GM19238 (cell line): Measurements from ENCODE around the gene C19orf38.
"Not testable (repeated sequence)": the region's sequence is repeated elsewhere in the genome, so short reads cannot be mapped to it uniquely, and the experiment has no call there.

ENCODE experiments used
- DNase-seq: peaks from one replicate; pipeline ENCODE4 v3.0.0; 2011; ENCODE audit warnings: low spot score; ENCODE audit not compliant: insufficient read length

C19orf38 gene

DNA sequence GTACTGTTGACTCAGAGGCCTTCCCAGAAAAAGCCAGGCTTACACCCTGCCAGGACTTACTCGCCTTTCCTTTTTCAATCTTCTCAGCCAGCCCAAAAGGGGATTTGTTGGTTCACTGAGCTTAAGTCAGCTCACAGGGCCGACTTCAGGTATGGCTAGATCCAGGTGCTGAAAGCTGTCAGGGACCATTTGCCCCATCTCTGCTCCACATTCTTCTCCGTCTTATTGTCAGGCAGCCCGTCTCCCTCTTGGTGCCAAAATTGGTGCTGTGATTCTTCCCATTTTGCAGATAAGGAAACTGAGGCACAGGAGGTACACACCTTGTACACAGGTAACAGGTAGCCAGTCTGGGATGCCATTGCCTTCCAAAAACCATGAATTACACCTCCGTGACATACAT is 2.4 kb downstream of the C19orf38 start:
- DNase-seq = no peak

GRCh38 chr19:10852098-10852800 is 4.0 kb downstream of the C19orf38 start:
- no peak for DNase-seq

DNA sequence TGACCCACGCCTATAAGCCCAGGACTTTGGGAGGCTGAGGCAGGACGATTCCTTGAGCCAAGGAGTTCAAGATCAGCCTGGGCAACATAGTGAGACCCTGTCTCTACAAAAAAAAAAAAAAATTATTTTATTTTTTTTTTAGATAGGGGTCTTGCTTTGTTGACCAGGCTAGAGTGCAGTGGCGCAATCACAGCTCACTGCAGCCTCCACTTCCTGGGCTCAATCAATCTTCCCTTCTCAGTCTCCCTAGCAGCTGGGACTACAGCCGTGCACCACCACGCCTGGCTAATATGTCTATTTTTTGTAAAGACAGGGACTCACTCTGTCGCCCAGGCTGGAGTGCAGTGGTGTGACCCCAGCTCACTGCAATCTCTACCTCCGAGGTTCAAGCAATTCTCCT is 4.7 kb downstream of the C19orf38 start:
- DNase-seq = no peak

DNA sequence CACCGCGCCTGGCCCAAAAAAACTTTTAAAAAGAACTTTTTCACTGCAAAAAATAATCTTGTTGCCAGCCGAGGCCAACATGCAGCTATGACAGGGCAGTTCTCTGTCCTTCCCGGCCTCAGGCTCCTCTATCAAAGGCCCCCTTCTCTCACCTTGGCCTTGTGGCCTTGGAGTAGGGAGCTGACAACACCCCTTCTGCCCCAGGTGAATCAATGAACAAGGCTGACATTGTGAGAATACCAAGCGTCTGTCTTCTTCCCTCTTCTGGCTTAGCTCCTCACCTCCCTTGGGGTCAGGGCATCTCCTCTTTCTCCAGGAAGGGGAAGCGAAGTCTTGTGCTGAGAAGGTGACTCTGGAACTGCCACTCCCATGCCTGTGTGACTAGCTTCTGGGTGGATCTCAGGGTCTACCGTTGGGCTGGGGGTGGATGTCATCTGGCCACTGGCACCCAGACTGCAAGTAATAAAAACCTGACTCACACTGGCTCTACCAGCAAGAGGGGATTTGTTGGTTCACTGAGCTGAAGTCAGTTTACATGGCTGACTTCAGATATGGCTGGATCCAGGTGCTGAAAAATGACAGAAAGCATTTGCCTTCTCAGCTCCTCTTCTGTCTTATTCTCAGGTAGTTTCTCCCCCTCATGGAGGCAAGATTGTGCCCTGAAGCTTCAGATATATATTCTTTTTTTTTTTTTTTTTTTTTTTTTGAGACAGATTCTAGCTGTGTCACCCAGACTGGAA is 6.3 kb downstream of the C19orf38 start:
- no peak for DNase-seq

GRCh38 chr19:10855879-10856522 is 7.8 kb downstream of the C19orf38 start:
- no peak for DNase-seq

DNA sequence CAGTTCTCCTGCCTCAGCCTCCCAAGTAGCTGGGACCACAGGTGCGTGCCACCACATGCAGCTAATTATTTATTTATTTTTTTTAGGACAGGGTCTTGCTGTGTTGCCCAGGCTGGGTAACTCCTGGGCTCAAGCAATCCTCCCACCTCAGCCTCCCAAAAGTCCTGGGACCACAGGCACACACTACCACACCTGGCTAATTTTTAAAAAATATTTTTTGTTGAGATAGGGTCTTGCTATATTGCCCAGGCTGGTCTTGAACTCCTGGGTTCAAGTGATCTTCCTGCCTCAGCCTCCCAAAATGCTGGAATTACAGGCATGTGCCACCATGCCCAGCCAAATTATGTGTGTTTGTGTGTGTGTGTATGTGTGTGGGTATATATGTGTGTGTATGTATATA is 8.7 kb downstream of the C19orf38 start:
- DNase-seq = not testable (repeated sequence)

DNA sequence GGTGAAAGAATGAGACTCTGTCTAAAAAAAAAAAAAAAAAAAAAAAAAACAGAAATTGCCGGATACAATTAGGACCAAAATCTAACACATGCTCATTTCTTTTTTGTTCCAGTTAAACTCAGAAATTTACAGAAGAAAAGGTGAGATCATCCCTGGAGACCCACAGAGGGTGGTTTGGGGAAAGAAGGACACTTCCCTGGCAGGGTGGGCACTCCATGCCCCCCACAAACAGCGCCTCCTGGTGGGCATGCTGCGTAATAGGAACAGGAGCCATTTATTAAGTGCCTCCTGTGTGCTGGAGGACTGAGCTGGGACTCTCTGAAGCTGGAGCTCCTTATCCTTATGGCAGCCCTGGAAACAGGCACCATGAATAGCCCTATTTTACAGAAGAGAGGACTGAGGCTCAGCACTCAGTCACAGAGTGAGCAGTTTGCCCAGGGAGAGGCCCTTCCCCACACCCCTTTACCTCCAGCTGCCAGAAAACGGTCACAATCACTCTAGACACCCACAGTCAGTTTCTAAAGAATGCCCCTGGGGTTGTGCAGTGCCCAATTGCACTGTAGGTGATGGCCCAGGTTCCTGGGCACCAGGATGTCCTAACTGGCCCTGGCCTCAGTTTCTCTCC is 10.1 kb downstream of the C19orf38 start:
- DNase-seq = no peak

- no peak for DNase-seq
These were observed 13.0 kb downstream of the C19orf38 start for GRCh38 chr19:10861103-10861651.

DNA sequence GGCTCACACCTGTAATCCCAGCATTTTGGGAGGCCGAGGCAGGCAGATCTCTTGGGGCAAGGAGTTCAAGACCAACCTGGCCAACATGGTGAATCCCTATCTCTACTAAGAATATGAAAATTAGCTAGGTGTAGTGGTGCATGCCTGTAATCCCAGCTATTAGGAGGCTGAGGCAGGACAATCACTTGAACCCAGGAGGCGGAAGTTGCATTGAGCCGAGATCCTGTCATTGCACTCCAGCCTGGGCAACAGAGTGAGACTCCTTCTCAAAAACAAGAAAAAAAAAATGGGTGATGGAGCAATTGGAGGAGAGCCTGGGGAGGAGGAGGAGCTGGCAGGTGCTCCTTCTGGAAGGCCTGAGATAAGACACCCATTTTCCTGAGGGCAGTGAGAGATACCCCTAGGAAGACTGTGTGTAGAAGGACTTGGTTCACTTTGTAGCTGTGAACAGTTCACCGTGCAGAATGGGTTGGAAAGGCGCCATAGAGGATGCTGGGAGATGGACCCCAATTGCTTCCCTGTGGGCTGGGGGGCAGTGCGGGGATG is 14.4 kb downstream of the C19orf38 start:
- DNase-seq = no peak

DNA sequence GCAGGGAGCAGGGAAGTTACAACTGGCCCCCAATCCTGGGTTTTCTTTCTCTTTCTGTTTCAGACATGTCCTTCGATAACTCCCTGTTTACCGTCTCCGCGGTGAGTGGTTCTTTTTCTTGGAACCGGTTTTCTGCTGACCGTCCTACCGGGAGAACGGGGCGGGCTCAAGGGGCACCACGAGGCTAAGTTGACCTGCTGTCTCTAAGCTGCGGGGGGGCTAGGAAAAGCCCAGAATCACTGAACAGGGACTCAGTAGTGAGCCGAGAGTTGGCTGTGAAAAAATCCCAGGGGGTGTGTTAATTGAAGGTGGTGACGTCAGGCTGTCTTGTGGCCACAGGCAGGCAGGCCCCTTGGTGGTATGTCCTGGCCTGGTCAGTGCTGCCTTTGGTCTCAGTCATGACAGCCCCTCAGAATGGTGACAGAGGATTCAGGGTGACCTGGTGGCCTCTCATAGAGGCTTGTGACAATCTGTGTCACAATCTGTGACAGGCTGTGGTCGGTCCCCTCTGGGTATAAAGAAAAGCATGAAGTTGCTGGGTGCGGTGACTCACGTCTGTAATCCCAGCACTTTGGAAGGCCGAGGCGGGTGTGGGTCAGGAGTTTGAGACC is 15.0 kb downstream of the C19orf38 start:
- DNase-seq = no peak

- DNase-seq = peak; percentile 82
These were observed 16.3 kb downstream of the C19orf38 start for GRCh38 chr19:10864538-10864899.

DNA sequence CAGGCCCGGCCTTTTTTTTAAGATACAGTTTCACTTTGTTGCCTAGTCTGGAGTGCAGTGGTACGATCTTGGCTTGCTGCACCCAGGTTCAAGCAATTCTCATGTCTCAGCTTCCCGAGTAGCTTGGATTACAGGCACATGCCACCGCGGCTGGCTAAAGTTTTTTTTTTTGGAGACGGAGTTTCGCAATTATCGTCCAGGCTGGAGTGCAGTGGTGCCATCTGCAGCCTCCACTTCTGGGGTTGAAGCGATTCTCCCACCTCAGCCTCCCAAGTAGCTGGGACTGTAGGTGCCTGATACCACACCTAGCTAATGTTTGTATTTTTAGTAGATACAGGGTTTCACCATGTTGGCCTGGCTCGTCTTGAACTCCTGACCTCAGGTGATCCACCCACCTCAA is 18.3 kb downstream of the C19orf38 start:
- DNase-seq = no peak

DNA sequence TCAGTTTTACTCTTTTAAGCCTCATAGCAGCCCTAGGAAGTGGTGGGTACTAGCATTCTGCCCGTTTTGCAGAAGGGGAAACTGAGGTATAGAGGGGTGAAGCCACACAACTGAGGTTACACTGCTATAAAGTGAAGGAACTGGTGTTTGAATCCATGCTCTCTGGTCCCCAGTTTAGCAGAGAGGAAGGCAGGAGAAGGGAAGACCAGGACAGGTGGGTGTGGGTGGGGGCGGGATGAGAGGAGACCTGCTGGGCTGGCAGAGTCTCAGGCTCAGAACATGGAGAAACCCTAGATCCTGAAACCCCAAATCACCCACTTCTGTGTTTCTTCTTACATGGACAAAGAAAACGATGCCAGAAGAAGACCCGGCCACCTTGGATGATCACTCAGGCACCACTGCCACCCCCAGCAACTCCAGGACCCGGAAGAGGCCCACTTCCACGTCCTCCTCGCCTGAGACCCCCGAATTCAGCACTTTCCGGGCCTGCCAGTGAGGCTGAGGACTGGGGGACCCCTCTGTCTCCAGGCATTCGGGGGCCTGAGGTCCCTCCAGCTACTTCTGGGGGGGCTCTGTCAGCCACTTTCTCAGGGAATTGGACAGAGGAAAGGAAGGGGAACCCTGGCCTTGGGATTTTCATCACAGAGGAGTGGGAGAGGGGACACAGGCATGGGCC is 20.8 kb downstream of the C19orf38 start:
- no peak for DNase-seq

- DNase-seq = not testable (repeated sequence)
These were observed 21.7 kb downstream of the C19orf38 start for GRCh38 chr19:10869872-10870311.

DNA sequence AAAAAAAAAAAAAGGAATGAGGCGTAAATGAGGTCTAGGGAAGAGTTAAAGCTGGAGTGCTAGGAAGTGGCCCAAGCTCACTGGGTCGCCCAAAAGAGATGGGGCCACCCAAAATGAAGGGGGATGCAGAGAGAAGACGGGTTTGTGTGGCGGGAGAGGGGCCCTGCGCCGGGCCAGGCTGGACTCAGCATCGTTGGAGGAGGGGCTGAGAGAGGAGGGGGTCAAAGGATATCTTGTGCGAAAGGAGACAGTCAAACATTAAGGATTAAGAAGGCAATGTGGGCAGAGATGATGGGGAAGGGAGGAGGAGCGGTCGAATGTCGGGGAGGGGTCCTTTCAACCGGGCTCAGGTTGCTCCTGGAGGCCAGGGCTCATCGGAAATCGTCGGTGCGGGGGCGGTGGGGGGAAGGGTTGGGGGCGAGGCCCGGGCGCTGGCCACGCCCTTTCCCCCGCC is 22.3 kb downstream of the C19orf38 start:
- DNase-seq = no peak

DNA sequence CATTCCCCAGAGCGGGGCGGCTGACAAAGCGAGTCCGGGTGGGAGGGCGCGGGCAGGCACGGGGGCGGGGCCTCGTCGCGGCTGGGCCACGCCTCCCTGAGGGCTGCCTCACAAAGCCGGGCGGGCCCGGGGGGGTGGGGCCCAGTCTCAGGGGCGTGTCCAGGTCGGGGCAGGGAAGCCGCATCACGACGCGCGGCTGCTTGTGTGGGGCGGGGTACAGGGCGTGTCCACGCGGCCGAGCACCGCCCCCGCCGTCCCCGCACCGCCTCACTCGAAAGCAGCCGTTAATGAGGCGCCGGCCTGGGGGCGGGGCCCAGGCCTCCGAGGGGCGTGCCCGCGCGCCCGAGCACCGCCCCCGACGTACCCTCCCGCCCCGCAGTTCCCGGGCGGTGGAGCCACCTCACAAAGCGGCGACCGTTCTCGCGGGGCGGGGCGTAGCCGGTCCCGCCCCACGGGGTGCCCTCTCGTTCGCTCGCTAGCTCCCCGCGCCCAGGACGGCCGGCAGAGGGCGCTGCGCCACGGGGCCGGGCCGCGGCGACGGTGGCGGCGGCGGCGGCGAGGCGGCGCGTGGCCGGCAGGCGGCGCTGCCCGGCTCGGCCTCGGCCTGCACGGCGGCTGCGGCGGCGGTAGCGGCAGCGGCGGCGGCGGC is 22.9 kb downstream of the C19orf38 start, which contains the start of gene CARM1:
CARM1 (plus strand) TSS at position 599 of the 649 bp plus-strand sequence. CDS start 150 bp downstream, outside the sequence.
- DNase-seq = peak; percentile 97

DNA sequence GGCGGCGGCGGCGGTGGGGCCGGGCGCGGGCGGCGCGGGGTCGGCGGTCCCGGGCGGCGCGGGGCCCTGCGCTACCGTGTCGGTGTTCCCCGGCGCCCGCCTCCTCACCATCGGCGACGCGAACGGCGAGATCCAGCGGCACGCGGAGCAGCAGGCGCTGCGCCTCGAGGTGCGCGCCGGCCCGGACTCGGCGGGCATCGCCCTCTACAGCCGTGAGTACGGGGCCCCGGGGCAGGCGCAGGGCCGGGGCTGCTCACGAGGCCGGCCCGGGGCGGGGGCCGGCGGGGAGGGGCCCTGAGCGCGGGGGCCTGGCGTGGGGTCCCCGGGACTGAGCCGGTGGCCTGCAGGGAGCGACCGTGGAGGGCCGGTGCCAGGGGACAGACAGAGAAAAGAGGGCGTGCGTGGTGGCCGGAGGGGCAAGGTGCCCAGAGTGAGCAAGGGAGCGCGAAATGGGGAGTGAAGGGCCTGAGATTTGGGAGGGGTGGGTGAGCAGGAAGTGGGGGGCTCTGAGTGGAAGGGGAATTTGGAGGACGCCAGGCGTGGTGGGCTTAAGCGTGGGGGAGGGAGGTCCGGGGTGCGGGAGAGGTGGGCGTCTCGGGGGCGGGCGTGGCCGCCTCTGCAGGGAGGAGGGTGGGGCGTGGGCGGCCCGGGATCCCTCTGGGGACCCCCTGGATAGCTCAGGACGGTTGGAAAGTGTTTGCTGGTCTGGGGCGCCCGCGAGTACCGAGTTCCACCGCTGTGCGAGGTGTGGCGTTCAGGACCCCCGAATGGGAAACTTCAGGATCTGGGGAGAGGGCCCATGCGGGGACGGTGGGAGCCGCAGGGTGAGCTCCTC is 23.7 kb downstream of the C19orf38 start:
- no peak for DNase-seq

DNA sequence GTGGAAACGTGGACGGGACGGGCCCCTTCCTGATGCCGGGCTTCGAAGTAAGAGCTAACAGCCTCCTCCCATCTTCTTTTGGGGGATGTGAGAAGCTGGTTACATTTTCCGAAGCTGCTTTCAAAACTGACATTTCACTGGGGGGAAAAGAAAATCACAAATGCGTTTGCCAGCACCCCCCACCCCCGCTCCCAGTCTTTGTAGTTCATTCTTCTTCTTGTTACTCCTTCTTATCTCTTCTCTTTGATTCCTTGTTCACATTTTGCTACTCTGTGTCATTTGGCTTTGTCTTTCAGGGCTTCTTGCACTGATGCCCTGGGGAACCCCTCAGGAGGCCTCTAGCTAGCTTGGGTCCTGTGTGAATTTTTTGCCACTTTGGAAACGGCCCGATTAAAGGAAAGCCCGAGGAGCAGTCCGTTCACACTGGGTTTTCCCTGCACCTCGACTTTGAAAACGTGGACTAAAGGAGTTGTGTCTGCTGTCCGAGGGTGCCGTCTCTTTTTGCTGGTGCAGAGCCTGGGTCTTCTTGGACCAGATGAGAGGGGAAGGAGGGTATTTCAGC is 24.4 kb downstream of the C19orf38 start:
- no peak for DNase-seq
